OCI-M2 (cell line): ENCODE measurements around the gene TP63.

Experiments used
- DNase-seq: peaks from one replicate; lab custom pipeline; 2025; ENCODE audit not compliant: unreplicated experiment; lab: John Stamatoyannopoulos, UW

The TP63 gene

DNA sequence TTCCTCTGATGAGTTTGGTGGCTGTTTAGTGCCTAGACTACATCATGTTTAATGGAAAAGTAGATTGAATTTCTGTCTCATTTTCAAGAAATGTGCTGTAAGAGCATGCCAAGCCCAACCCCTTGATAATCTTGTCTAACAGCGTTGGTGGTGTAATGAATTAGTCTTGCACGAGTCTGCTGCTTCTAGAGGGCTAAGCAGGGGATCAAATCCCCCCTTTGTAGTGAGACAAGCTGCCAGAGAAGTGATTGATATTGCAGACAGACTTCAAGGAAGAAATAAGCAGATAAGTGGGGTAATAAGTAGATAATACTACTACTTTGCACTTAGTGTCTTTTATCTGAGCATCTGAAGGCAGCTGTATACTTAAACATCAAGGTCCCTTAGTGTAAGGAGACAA lies 141.4 kb downstream of the TP63 start:
- no peak for DNase-seq

GRCh38 chr3:189773056-189773455 lies 141.9 kb downstream of the TP63 start:
- no peak for DNase-seq

DNA sequence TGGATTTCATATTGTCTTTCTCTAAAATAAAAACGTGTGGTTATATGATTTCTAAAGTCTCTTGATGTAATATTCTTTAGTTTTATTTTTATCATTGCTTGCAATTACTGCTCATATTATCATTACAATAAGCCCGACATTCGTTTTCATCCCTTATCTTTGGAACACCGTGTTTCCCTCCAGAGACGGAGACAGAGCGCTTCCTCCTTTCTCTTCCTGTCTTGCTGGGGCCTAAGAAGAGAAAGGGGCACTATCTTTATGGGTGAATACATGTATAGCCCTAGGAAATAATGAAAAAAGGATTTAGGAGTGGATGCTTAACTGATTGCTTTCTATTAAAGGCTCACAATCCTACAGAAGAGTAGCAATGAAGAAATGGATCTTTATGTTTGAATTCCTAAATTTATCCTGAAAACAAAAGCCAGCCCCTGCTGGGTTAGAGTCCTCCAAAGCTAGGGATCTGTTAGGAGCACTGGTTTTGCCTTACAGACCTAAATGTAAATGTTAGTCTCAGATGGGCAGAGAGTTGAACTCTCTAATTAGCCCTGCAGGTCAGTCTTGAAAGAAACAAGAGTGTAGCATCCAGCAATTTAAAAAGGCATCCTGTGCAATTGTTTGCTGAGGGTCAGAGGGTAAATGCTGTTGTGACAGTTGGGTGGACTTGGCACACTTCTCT lies 145.1 kb downstream of the TP63 start:
- DNase-seq, result no peak

- no peak for DNase-seq
Measured at GRCh38 chr3:189778340-189778950, 147.3 kb downstream of the TP63 start.

DNA sequence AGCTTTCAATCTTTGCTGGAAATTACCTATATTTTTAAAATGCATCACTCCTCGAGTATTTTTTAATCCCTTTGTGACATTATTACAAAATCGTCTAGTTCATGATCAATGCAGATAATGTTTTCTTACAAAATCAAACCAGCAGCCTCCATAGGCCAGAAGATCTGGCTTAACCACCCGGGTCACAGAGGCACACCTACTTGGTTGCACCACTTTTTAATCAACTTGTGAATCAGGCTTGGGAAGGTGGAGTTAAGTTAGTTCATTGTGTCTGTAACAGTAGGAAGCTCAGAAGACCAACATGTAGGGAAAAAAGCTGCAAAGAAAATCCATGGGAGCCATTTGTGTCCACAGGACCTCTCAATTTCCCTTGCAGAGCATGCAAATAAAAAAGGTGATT lies 148.0 kb downstream of the TP63 start:
- DNase-seq, result no peak

GRCh38 chr3:189780546-189781270 lies 149.5 kb downstream of the TP63 start:
- DNase-seq, result no peak

- DNase-seq, result no peak
Measured at GRCh38 chr3:189781415-189781814, 150.2 kb downstream of the TP63 start.

GRCh38 chr3:189786479-189787064 lies 155.4 kb downstream of the TP63 start:
- no peak for DNase-seq

- no peak for DNase-seq
Measured at GRCh38 chr3:189787191-189787590, 156.0 kb downstream of the TP63 start.

DNA sequence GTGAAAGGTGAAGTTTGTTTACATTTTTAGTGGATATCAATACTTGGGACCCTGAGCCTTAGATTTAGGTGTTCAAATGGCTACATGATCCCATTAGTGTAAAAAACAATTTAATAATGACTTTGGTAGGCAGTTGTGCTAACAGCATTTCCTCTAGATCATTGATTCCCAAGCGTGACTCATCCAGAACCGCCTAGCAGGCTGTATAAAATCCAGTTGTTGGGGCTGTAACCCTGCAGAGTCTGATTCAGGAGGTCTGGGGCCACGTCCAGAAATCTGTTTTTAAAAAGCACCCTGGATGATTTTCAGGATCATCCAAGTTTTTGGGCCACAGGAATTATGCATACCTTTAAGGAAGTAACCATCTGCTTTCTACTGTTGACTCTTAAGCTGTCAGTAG lies 156.4 kb downstream of the TP63 start:
- no peak for DNase-seq

DNA sequence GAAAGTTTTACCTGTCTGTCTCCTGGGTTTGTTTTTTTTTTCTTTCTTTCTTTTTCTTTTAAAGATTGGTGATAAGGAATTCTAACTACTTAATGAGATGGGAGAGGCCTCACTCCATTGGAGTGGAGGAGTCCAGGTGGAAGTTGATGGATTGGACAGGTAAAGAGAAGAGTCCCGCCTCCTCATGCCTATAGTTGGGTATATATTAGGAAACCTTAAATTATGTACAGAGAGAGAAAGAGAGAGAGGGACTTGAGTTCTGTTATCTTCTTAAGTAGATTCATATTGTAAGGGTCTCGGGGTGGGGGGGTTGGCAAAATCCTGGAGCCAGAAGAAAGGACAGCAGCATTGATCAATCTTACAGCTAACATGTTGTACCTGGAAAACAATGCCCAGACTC lies 158.2 kb downstream of the TP63 start:
- no peak for DNase-seq

- no peak for DNase-seq
Measured at GRCh38 chr3:189790658-189791057, 159.5 kb downstream of the TP63 start.

GRCh38 chr3:189792046-189792929 lies 161.1 kb downstream of the TP63 start:
- DNase-seq, result no peak

- no peak for DNase-seq
Measured at GRCh38 chr3:189794518-189794917, 163.3 kb downstream of the TP63 start.

GRCh38 chr3:189797103-189797750 lies 166.0 kb downstream of the TP63 start:
- no peak for DNase-seq

DNA sequence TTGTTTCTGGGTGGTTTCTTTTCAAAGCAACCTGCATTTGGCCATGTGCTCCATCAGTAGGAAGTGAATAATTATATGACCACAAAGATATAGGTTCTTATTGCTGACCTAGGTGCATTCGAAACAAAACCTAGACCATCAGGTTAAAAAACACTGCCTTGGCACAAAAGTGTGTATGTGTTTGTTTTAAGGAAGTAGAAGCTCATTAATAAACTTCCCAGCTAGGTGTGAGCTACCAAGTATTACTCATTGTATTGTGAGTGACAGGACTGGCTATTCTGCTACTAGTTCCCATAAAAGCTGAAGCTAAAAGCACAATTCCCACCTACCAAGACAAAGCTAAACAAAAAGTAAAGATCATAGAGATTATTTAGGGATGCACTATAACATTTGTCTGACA lies 168.2 kb downstream of the TP63 start:
- DNase-seq, result no peak

DNA sequence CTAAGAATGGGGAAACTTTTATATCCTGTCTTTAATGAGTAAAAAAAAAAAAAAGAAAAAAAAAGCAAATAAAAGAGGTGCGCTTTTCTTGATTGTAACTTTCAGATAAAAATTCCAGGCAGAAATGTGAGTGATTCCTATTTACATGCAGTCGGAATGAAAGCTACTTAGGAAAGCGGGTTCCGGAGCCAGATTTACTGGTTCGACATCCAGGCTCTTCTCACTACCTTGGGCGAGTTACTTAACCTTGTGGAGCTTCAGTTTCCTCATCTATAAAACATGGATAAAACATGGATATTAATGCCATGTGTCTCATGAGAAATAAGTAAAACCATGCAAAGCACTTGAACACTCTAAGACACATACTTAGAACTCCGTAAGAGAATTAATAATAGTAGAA lies 169.2 kb downstream of the TP63 start:
- no peak for DNase-seq

DNA sequence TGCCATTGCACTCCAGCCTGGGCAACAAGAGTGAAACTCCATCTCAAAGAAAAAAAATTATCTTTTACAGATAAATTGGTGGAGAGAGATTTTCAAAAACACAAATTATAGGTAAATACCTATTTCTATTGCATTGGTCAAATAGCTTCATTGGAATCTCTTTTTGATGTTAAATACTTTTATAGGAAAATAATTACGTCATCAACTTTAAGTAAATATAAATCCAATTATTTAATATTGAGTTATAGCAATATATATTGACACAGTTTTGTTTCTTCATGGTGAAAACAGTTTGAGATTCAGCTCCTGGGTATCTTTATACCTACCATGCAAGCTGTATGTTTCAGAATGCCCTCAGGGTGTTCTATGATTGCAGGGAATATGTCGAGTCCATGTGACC lies 172.1 kb downstream of the TP63 start:
- DNase-seq, result no peak

DNA sequence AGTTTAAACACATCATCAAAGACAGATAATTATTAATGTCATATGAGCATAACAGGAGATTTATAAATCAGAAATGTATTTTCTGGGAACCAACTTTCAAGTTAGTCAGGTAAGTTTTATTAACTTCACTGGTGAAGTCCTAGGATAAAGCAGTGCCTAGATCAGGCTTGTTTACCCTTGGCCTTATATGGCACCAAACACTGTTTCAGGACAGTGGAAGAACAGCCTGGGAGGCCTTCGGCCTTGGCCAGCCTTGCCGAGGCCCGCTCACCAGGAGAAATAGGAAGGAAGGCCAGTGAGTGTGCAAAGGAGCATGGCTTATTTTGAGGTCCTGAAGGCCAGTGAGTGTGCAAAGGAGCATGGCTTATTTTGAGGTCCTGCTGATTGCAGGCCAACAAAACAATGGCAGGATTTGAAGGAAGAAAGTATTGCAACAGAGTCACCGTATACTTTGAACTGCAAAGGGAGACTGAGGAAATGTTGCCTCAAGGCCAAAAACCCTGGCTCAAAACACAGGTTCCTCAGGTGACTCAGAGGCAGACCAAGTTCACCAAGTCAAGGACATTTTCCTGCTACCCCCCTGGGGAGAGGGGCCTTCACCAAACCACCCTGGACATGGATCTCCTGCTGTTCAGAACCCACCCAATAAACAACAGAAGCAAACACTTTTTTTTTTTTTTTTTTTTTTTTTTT lies 174.3 kb downstream of the TP63 start:
- no peak for DNase-seq
